Astrocyte (in vitro differentiated cells and primary cell): ENCODE measurements around the gene CBX7.

Experiments used
- EZH2 ChIP-seq: IDR thresholded peaks from 2 replicates; pipeline ENCODE4 v1.6.1; 2012; ENCODE audit warnings: mild to moderate bottlenecking, low read length, inconsistent platforms; ENCODE audit not compliant: insufficient read depth
- TF ChIP-seq, protein P1 (sequence below): IDR thresholded peaks from 2 replicates; pipeline ENCODE4 v1.5.1; 2011; ENCODE audit warnings: low read depth, mild to moderate bottlenecking, inconsistent platforms, low read length, moderate library complexity; ENCODE audit not compliant: insufficient read depth

DNA sequence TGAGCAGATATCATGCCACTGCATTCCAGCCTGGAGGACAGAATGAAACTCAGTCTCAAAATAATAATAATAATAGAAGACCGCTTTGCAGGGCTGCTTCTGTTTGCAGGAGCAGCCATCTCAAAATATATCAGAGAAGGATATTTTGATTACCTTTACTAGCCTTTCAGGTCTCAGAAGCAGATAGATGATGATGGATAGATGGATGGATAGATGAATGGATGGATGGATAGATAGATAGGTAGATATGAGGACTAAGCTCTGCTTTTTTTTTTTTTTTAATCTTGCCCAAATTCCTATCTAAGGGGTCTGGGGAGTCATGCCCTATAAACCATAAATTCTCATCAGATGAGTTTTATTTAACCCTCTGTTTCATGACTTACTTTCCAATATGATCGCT is 36.9 kb downstream of the CBX7 start:
- TF ChIP-seq, protein P1, sequence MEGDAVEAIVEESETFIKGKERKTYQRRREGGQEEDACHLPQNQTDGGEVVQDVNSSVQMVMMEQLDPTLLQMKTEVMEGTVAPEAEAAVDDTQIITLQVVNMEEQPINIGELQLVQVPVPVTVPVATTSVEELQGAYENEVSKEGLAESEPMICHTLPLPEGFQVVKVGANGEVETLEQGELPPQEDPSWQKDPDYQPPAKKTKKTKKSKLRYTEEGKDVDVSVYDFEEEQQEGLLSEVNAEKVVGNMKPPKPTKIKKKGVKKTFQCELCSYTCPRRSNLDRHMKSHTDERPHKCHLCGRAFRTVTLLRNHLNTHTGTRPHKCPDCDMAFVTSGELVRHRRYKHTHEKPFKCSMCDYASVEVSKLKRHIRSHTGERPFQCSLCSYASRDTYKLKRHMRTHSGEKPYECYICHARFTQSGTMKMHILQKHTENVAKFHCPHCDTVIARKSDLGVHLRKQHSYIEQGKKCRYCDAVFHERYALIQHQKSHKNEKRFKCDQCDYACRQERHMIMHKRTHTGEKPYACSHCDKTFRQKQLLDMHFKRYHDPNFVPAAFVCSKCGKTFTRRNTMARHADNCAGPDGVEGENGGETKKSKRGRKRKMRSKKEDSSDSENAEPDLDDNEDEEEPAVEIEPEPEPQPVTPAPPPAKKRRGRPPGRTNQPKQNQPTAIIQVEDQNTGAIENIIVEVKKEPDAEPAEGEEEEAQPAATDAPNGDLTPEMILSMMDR: no peak
- no peak for TF ChIP-seq EZH2
